Ecto neural progenitor cell (in vitro differentiated cells): Measurements from ENCODE around the gene HSF2BP.
"Not testable (repeated sequence)": the region's sequence is repeated elsewhere in the genome, so short reads cannot be mapped to it uniquely, and the experiment has no call there.

Experiments
- DNase-seq: peaks from one replicate; pipeline ENCODE4 v3.0.0-alpha.2; 2018; ENCODE audit warnings: low spot score

Gene HSF2BP

GRCh38 chr21:43597540-43598250 lies 61.6 kb downstream of the HSF2BP start:
- no peak for DNase-seq

- no peak for DNase-seq
Observed at GRCh38 chr21:43597052-43597451, 62.2 kb downstream of the HSF2BP start.

- no peak for DNase-seq
Observed at GRCh38 chr21:43596616-43597015, 62.7 kb downstream of the HSF2BP start.

GRCh38 chr21:43595769-43596168 lies 63.5 kb downstream of the HSF2BP start:
- DNase-seq: not testable (repeated sequence)

- no peak for DNase-seq
Observed at GRCh38 chr21:43593078-43593477, 66.2 kb downstream of the HSF2BP start.

GRCh38 chr21:43591571-43591970 lies 67.7 kb downstream of the HSF2BP start:
- DNase-seq: no peak

- no peak for DNase-seq
Observed at GRCh38 chr21:43590194-43590593, 69.1 kb downstream of the HSF2BP start.

- no peak for DNase-seq
Observed at GRCh38 chr21:43588957-43589356, 70.3 kb downstream of the HSF2BP start.

GRCh38 chr21:43585924-43586413 lies 73.3 kb downstream of the HSF2BP start:
- no peak for DNase-seq

- DNase-seq: no peak
Observed at GRCh38 chr21:43585514-43585913, 73.8 kb downstream of the HSF2BP start.

- DNase-seq: no peak
Observed at GRCh38 chr21:43581453-43581852, 77.8 kb downstream of the HSF2BP start.

- no peak for DNase-seq
Observed at GRCh38 chr21:43578677-43579303, 80.5 kb downstream of the HSF2BP start.

- no peak for DNase-seq
Observed at GRCh38 chr21:43575473-43575844, 83.8 kb downstream of the HSF2BP start.

GRCh38 chr21:43574741-43575472 lies 84.4 kb downstream of the HSF2BP start:
- no peak for DNase-seq

- no peak for DNase-seq
Observed at GRCh38 chr21:43573921-43574320, 85.4 kb downstream of the HSF2BP start.

- DNase-seq: no peak
Observed at GRCh38 chr21:43572446-43572845, 86.8 kb downstream of the HSF2BP start.

GRCh38 chr21:43571976-43572375 lies 87.3 kb downstream of the HSF2BP start:
- DNase-seq: no peak

GRCh38 chr21:43570195-43570594 lies 89.1 kb downstream of the HSF2BP start:
- DNase-seq: not testable (repeated sequence)

GRCh38 chr21:43562451-43562850 lies 96.8 kb downstream of the HSF2BP start:
- DNase-seq: not testable (repeated sequence)

GRCh38 chr21:43540561-43540960 lies 118.7 kb downstream of the HSF2BP start:
- not testable (repeated sequence) for DNase-seq

GRCh38 chr21:43522495-43523131 lies 136.7 kb downstream of the HSF2BP start:
- DNase-seq: not testable (repeated sequence)

GRCh38 chr21:43517701-43518100 lies 141.6 kb downstream of the HSF2BP start:
- not testable (repeated sequence) for DNase-seq
